Hepatocyte (in vitro differentiated cells): ENCODE measurements around the gene ROR2. TPM values are rescaled to one million over a fixed set of nuclear protein-coding genes. Genes with fewer than 3 reads are reported as not detected.
A peak's percentile ranks its signal among the peaks of the same experiment; 100 is the strongest.

ENCODE experiments used
- DNase-seq: peaks from one replicate; pipeline ENCODE4 v3.0.0-alpha.2; 2016; ENCODE audit warnings: low spot score
- H2AFZ ChIP-seq: fragments of 200-600 bp; sonication (generic); 2 replicates; pipeline ENCODE4 v1.6.0; 2016; ENCODE audit warnings: antibody characterized with exemption, mild to moderate bottlenecking
- H3K27ac ChIP-seq: fragments of 200-600 bp; sonication (generic); 2 replicates; pipeline ENCODE4 v1.5.1; 2016; ENCODE audit warnings: mild to moderate bottlenecking
- H3K27me3 ChIP-seq: fragments of 200-600 bp; sonication (generic); 2 replicates; pipeline ENCODE4 v1.6.1; 2016
- H3K36me3 ChIP-seq: fragments of 200-600 bp; sonication (generic); replicated peaks from 2 replicates; pipeline ENCODE4 v1.5.1; 2016; ENCODE audit warnings: low read depth; ENCODE audit not compliant: insufficient read depth
- H3K4me1 ChIP-seq: fragments of 200-600 bp; sonication (generic); 2 replicates; pipeline ENCODE4 v1.5.1; 2016; ENCODE audit warnings: mild to moderate bottlenecking, moderate library complexity; ENCODE audit not compliant: insufficient read depth
- H3K4me2 ChIP-seq: fragments of 200-600 bp; sonication (generic); 2 replicates; pipeline ENCODE4 v1.6.0; 2016
- H3K4me3 ChIP-seq: fragments of 200-600 bp; sonication (generic); 2 replicates; pipeline ENCODE4 v1.5.1; 2016; ENCODE audit warnings: mild to moderate bottlenecking
- H3K79me2 ChIP-seq: fragments of 200-600 bp; sonication (generic); 2 replicates; pipeline ENCODE4 v1.6.0; 2017; ENCODE audit warnings: mild to moderate bottlenecking
- H3K9me2 ChIP-seq: fragments of 200-600 bp; sonication (generic); replicated peaks from 2 replicates; pipeline ENCODE4 v1.6.0; 2017; ENCODE audit warnings: mild to moderate bottlenecking; ENCODE audit not compliant: insufficient read depth
- H3K9me3 ChIP-seq: fragments of 200-600 bp; sonication (generic); 2 replicates; pipeline ENCODE4 v1.5.1; 2016; ENCODE audit warnings: low read depth, mild to moderate bottlenecking
- H4K20me1 ChIP-seq: fragments of 200-600 bp; sonication (generic); 2 replicates; pipeline ENCODE4 v1.6.0; 2016; ENCODE audit warnings: mild to moderate bottlenecking; ENCODE audit not compliant: insufficient read depth, poor library complexity, severe bottlenecking
- EZH2 ChIP-seq: fragments of 200-600 bp; sonication (generic); IDR thresholded peaks from 2 replicates; pipeline ENCODE4 v1.6.1; 2016; ENCODE audit warnings: antibody characterized with exemption, mild to moderate bottlenecking, borderline replicate concordance
- EZH2phosphoT487 ChIP-seq: fragments of 200-600 bp; sonication (generic); IDR thresholded peaks from one replicate; pipeline ENCODE4 v1.6.1; 2018; ENCODE audit warnings: antibody characterized with exemption, mild to moderate bottlenecking, low read depth, moderate library complexity; ENCODE audit not compliant: unreplicated experiment, severe bottlenecking
- WGBS: methylation state at CpG from one replicate; pipeline ENCODE4 v1.1.6; 2016; ENCODE audit warnings: low lambda C conversion rate; ENCODE audit errors: missing lambda C conversion rate; 5-methylcytosine and 5-hydroxymethylcytosine counted together
- polyA plus RNA-seq: library from polyadenylated mRNA; unstranded; fragments of >200 nt; fragmentation: Nextera tagmentation; extraction: Ambion mirVana; gene quantifications from 2 replicates; pipeline ENCODE4 v1.2.1, GENCODE V29; 2016
- total RNA-seq: library from RNA; depleted of rRNA; stranded (reverse); fragments of >200 nt; gene quantifications from 2 replicates; pipeline ENCODE4 v1.2.3, GENCODE V29; 2014
- TF ChIP-seq, protein P1 (sequence below): fragments of 200-600 bp; sonication (generic); IDR thresholded peaks from 2 replicates; pipeline ENCODE4 v1.5.1; 2016; ENCODE audit warnings: antibody characterized with exemption, mild to moderate bottlenecking; ENCODE audit not compliant: poor library complexity

ROR2 gene
- total and polyA plus RNA-seq, 2 experiments from 2014 or later = 25.6 to 29.5 TPM

DNA sequence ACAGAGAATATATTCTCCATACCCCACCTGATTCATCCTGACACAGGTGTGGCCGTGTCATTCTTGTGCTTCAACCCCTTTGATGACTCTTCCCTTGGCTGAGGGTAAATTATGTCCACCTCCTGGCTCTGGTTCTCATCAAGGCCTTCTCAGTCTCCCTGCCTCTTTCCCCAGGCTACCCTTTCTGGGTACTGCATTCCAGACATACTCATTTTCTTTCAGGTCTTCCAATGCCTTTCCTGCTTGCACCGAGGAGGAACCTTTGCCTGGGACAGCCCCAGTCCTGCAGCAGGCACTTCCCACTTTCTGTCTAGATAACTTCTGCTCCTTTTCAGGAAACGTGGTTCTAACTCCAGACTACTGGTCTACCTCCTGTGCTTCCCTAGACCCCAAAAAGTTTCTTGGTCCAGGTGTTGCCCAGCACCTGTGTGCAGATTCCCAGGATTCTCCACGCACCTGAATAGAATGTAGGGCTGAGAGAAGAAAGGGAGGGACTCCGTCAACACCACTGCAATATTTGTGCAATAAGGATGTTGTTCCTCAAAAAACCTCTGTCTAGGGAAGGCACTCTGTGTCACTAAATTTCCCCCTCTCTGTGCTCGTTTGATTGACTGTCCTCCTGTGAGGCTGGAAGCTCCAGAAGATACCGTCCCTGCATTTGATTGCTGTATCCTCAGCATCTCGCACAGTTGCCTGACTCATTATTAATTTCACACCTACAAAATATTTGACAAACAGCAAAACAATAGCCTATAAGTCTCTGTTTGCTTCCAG is 271.0 kb downstream of the ROR2 start:
- no peaks in the 10 kb centered on the region for H4K20me1 ChIP-seq
- no peak overlapping the region for H3K4me2 ChIP-seq
- no peaks in the 10 kb centered on the region for H3K9me3 ChIP-seq
- H3K27ac ChIP-seq = no peak overlapping the region
- peak; percentile 23 for DNase-seq
- peaks cover 12% of the 10 kb centered on the region for H3K4me1 ChIP-seq
- no peaks in the 10 kb centered on the region for H3K79me2 ChIP-seq
- H3K36me3 ChIP-seq = no peaks in the 10 kb centered on the region
- WGBS = 78% methylated on average over 8 of the region's 8 CpGs
- H3K27me3 ChIP-seq = no peaks in the 10 kb centered on the region
- no peaks in the 10 kb centered on the region for H3K9me2 ChIP-seq
- no peak overlapping the region for H3K4me3 ChIP-seq
- H2AFZ ChIP-seq = no peak overlapping the region
- TF ChIP-seq EZH2 = no peak
- TF ChIP-seq, protein P1, sequence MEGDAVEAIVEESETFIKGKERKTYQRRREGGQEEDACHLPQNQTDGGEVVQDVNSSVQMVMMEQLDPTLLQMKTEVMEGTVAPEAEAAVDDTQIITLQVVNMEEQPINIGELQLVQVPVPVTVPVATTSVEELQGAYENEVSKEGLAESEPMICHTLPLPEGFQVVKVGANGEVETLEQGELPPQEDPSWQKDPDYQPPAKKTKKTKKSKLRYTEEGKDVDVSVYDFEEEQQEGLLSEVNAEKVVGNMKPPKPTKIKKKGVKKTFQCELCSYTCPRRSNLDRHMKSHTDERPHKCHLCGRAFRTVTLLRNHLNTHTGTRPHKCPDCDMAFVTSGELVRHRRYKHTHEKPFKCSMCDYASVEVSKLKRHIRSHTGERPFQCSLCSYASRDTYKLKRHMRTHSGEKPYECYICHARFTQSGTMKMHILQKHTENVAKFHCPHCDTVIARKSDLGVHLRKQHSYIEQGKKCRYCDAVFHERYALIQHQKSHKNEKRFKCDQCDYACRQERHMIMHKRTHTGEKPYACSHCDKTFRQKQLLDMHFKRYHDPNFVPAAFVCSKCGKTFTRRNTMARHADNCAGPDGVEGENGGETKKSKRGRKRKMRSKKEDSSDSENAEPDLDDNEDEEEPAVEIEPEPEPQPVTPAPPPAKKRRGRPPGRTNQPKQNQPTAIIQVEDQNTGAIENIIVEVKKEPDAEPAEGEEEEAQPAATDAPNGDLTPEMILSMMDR = no peak
- no peak for TF ChIP-seq EZH2phosphoT487

DNA sequence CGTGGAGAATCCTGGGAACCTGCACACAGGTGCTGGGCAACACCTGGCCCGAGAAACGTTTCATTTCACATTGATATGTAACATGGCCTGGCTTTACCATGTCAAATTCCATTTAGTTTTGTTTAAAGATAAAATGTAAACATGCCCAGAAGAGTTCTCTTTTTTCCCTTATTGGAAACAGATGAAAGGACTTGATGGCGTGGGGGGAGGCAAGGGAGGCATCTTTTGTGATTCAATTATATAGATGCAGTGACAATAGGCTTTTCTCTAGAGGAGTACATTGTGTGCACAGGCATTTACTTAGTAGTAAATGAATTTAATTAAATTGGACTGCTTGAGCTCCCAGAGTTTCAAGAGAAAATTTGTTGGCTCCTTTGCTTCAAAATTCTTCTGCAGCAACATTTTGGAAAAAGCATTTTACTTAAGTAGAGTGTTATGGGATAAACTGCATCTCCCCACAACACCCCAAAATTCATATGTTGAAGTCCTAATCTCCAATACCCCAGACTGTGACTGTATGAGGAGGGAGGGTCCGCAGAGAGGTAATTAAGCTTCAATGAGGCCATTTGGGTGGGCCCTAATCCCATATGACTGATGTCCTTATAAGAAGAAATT is 272.1 kb downstream of the ROR2 start:
- H3K4me2 ChIP-seq = peak overlapping the region; percentile 43
- no peak overlapping the region for H3K4me3 ChIP-seq
- H4K20me1 ChIP-seq = no peaks in the 10 kb centered on the region
- no peaks in the 10 kb centered on the region for H3K9me2 ChIP-seq
- no peaks in the 10 kb centered on the region for H3K9me3 ChIP-seq
- H3K27ac ChIP-seq = peak overlapping the region; percentile 39
- no peaks in the 10 kb centered on the region for H3K79me2 ChIP-seq
- no peaks in the 10 kb centered on the region for H3K27me3 ChIP-seq
- H3K36me3 ChIP-seq = no peaks in the 10 kb centered on the region
- DNase-seq = no peak
- peaks cover 12% of the 10 kb centered on the region for H3K4me1 ChIP-seq
- WGBS = 56% methylated on average over 5 of the region's 5 CpGs
- TF ChIP-seq EZH2phosphoT487 = no peak
- TF ChIP-seq EZH2 = no peak
- TF ChIP-seq, protein P1 = no peak
- no peak overlapping the region for H2AFZ ChIP-seq

DNA sequence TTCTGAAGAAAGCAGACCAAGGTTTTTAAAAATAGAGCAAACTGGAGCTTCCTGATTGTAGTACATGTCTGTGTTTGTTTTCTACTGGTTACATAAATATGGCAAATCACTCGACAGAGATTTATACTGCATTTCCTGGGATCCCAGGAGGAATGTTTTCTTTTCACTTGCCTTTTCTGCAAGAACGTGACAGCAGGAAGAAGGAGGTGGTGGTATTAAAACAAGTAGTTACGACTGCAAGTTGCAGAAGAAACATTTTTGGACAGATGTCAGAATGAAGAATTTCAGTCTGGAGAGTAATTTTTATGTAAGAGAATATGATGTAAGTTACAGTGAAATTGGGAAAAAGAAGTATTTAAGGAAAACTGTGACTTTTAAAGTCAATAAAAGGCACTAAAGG is 272.7 kb downstream of the ROR2 start:
- Histone ChIP-seq H3K79me2 (no peaks in the 10 kb centered on the region), H3K9me3 (no peaks in the 10 kb centered on the region), H4K20me1 (no peaks in the 10 kb centered on the region), H2AFZ (no peak overlapping the region), H3K4me1 (peaks cover 12% of the 10 kb centered on the region), H3K4me3 (no peak overlapping the region), H3K4me2 (peak overlapping the region; percentile 43), H3K9me2 (no peaks in the 10 kb centered on the region), H3K36me3 (no peaks in the 10 kb centered on the region), H3K27me3 (no peaks in the 10 kb centered on the region), H3K27ac (no peak overlapping the region)
- TF ChIP-seq EZH2 (no peak), EZH2phosphoT487 (no peak)
- TF ChIP-seq, protein P1 = no peak
- 37% methylated on average over 3 of the region's 3 CpGs for WGBS
- no peak for DNase-seq
